Gastrocnemius medialis (tissue), 4 donors: ENCODE measurements around the gene KIRREL3.

Experiments
- CTCF ChIP-seq, 5 experiments: fragments of 450-650 bp in 3 of 5; fragments of 200-600 bp in 2 of 5; sonication (generic) in 2 of 5; IDR thresholded peaks in 4 of 5; conservative IDR thresholded peaks in 1 of 5; 1 replicate in 4 of 5; 2 replicates in 1 of 5; pipeline ENCODE4 v1.5.1; 2016 to 2019; ENCODE audit warnings: antibody characterized with exemption in 5 of 5, mild to moderate bottlenecking in 3 of 5, moderate library complexity in 3 of 5
- POLR2A ChIP-seq, 2 donors: fragments of 450-650 bp; IDR thresholded peaks; one replicate each; pipeline ENCODE4 v1.6.1; 2017; ENCODE audit warnings: antibody characterized with exemption in 2 of 2, mild to moderate bottlenecking in 2 of 2, moderate library complexity in 2 of 2

DNA sequence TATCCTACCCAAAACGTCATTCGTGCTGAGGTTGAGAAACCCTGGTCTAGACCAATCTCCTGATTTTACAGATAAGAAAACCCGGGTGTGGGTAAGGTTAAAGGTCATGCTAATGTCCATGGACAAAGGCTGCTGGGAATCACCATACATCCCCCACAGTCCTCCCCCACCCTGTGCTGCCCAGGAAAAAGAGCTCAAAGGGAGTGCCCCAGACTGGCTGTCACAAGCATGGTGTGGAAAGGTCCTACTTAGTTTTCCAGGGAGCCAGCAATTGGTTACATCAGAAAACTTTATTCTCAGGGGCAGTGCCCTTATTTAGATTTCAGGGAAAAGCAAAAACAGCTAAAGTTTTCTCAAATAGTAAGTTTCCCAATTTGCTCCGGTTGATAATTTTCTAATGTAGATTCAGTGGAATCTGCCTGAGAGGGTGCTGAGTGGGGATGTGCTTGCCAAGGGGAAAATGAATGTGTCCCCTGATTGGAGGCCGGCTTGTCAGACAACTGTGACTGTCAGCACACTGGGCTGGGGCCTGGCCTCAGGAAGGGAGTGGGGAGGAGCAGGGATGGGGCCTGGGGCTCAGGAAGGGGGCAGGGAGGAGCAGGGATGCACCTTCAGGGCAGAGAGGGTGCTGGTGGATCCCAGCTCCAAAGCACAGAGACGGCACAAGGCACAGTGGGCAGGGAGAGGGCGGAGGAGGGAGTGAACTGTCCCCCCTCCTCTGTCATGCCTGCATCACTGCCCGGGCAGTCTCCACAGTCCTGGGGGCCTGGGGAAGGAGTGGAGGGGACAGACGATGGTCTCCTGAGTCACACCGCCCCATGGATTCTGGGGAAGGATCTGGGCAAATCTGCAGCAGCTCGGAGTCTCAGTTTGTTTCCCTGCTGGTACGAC lies 263.6 kb downstream of the KIRREL3 start:
- TF ChIP-seq CTCF (IDR thresholded peaks at IDR 0.05 in 4 of 5, conservative IDR thresholded peaks at IDR 0.05 in 1 of 5) (no peak), POLR2A (IDR thresholded peaks at IDR 0.05) (no peak)
